HEK293 (cell line): Measurements from ENCODE around the gene DOCK4.

Source experiments
- TCF7L2 ChIP-seq: IDR thresholded peaks from 2 replicates; pipeline ENCODE4 v1.6.1; 2011; ENCODE audit warnings: low read depth, mild to moderate bottlenecking, inconsistent platforms, low read length, moderate library complexity, borderline replicate concordance
- TRIM28 ChIP-seq: IDR thresholded peaks from 2 replicates; pipeline ENCODE4 v1.6.1; 2011; ENCODE audit warnings: low read length, control low read depth, borderline replicate concordance
- ZNF140 ChIP-seq: fragments of 450-650 bp; formaldehyde crosslinking; IDR thresholded peaks from 2 replicates; pipeline ENCODE4 v1.5.1; 2016; ENCODE audit warnings: missing biosample characterization, missing genetic modification characterization
- ZNF169 ChIP-seq: fragments of 450-650 bp; formaldehyde crosslinking; IDR thresholded peaks from 2 replicates; pipeline ENCODE4 v1.5.1; 2016; ENCODE audit warnings: missing biosample characterization, missing genetic modification characterization
- ZNF274 ChIP-seq, 2 experiments: fragments of 200-500 bp in 1 of 2; fragments of 450-650 bp in 1 of 2; sonication (Bioruptor generic) in 1 of 2; formaldehyde crosslinking in 1 of 2; IDR thresholded peaks; 2 replicates each; pipeline versions ENCODE4 v1.5.1 to v1.6.1; 2014 to 2016; ENCODE audit warnings: borderline replicate concordance in 1 of 2, inconsistent platforms in 1 of 2, low read length in 1 of 2, missing biosample characterization in 1 of 2, missing genetic modification characterization in 1 of 2
- ZNF48 ChIP-seq: fragments of 450-650 bp; formaldehyde crosslinking; IDR thresholded peaks from 2 replicates; pipeline ENCODE4 v1.5.1; 2016; ENCODE audit warnings: missing biosample characterization, missing genetic modification characterization
- ZNF555 ChIP-seq: fragments of 450-650 bp; formaldehyde crosslinking; conservative IDR thresholded peaks from 2 replicates; pipeline ENCODE4 v1.5.1; 2017; ENCODE audit warnings: missing biosample characterization, mild to moderate bottlenecking, missing genetic modification characterization, inconsistent platforms
- ZNF654 ChIP-seq: fragments of 450-650 bp; formaldehyde crosslinking; IDR thresholded peaks from 2 replicates; pipeline ENCODE4 v1.5.1; 2016; ENCODE audit warnings: low read depth, missing biosample characterization, missing genetic modification characterization
- ZNF670 ChIP-seq: fragments of 450-650 bp; formaldehyde crosslinking; IDR thresholded peaks from 2 replicates; pipeline ENCODE4 v1.5.1; 2016; ENCODE audit warnings: missing biosample characterization, missing genetic modification characterization, low read depth
- TF ChIP-seq, protein P1 (sequence below): fragments of 450-650 bp; formaldehyde crosslinking; IDR thresholded peaks from 2 replicates; pipeline ENCODE4 v1.5.1; 2016; ENCODE audit warnings: missing biosample characterization, missing genetic modification characterization
- TF ChIP-seq, protein P2 (sequence below): fragments of 450-650 bp; formaldehyde crosslinking; IDR thresholded peaks from 2 replicates; pipeline ENCODE4 v1.5.1; 2016; ENCODE audit warnings: missing biosample characterization, missing genetic modification characterization, borderline replicate concordance
- TF ChIP-seq, protein P3 (sequence below): fragments of 450-650 bp; formaldehyde crosslinking; IDR thresholded peaks from 2 replicates; pipeline ENCODE4 v1.5.1; 2016; ENCODE audit warnings: missing biosample characterization, missing genetic modification characterization
- TF ChIP-seq, protein P4 (sequence below): fragments of 450-650 bp; formaldehyde crosslinking; IDR thresholded peaks from 2 replicates; pipeline ENCODE4 v1.5.1; 2016; ENCODE audit warnings: missing biosample characterization, missing genetic modification characterization
- TF ChIP-seq, protein P5 (sequence below): fragments of 450-650 bp; formaldehyde crosslinking; IDR thresholded peaks from 2 replicates; pipeline ENCODE4 v1.5.1; 2016; ENCODE audit warnings: missing biosample characterization, missing genetic modification characterization, low read depth

DNA sequence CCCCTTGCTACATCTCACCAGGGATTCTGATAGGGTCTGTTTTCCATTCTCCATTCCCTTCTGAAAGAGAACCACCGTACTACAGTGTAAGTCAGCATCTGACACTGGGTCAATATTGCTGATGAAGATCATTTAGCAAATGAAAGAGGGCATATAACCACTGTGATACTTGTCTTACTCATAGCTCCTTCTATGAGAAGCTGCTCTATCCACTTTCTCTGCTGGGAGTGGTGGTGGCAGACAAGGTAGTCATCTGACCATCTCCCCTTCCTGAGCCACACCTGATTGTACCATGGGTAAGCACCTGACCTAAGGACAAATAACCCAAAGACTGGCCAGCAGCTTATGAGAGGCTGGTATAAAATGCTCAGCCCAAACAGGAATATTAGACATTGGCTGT lies 220.4 kb downstream of the DOCK4 start:
- no peak for TF ChIP-seq ZNF140 (tag by site-specific recombination)
- TF ChIP-seq, protein P1, sequence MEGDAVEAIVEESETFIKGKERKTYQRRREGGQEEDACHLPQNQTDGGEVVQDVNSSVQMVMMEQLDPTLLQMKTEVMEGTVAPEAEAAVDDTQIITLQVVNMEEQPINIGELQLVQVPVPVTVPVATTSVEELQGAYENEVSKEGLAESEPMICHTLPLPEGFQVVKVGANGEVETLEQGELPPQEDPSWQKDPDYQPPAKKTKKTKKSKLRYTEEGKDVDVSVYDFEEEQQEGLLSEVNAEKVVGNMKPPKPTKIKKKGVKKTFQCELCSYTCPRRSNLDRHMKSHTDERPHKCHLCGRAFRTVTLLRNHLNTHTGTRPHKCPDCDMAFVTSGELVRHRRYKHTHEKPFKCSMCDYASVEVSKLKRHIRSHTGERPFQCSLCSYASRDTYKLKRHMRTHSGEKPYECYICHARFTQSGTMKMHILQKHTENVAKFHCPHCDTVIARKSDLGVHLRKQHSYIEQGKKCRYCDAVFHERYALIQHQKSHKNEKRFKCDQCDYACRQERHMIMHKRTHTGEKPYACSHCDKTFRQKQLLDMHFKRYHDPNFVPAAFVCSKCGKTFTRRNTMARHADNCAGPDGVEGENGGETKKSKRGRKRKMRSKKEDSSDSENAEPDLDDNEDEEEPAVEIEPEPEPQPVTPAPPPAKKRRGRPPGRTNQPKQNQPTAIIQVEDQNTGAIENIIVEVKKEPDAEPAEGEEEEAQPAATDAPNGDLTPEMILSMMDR (tag by site-specific recombination), result no peak
- TF ChIP-seq, protein P2, sequence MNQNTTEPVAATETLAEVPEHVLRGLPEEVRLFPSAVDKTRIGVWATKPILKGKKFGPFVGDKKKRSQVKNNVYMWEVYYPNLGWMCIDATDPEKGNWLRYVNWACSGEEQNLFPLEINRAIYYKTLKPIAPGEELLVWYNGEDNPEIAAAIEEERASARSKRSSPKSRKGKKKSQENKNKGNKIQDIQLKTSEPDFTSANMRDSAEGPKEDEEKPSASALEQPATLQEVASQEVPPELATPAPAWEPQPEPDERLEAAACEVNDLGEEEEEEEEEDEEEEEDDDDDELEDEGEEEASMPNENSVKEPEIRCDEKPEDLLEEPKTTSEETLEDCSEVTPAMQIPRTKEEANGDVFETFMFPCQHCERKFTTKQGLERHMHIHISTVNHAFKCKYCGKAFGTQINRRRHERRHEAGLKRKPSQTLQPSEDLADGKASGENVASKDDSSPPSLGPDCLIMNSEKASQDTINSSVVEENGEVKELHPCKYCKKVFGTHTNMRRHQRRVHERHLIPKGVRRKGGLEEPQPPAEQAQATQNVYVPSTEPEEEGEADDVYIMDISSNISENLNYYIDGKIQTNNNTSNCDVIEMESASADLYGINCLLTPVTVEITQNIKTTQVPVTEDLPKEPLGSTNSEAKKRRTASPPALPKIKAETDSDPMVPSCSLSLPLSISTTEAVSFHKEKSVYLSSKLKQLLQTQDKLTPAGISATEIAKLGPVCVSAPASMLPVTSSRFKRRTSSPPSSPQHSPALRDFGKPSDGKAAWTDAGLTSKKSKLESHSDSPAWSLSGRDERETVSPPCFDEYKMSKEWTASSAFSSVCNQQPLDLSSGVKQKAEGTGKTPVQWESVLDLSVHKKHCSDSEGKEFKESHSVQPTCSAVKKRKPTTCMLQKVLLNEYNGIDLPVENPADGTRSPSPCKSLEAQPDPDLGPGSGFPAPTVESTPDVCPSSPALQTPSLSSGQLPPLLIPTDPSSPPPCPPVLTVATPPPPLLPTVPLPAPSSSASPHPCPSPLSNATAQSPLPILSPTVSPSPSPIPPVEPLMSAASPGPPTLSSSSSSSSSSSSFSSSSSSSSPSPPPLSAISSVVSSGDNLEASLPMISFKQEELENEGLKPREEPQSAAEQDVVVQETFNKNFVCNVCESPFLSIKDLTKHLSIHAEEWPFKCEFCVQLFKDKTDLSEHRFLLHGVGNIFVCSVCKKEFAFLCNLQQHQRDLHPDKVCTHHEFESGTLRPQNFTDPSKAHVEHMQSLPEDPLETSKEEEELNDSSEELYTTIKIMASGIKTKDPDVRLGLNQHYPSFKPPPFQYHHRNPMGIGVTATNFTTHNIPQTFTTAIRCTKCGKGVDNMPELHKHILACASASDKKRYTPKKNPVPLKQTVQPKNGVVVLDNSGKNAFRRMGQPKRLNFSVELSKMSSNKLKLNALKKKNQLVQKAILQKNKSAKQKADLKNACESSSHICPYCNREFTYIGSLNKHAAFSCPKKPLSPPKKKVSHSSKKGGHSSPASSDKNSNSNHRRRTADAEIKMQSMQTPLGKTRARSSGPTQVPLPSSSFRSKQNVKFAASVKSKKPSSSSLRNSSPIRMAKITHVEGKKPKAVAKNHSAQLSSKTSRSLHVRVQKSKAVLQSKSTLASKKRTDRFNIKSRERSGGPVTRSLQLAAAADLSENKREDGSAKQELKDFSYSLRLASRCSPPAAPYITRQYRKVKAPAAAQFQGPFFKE (tag by site-specific recombination), result no peak
- TF ChIP-seq ZNF169 (tag by site-specific recombination), result no peak
- no peak for TF ChIP-seq ZNF555 (tag by site-specific recombination)
- TF ChIP-seq ZNF670 (tag by site-specific recombination), result no peak
- TF ChIP-seq ZNF654 (tag by site-specific recombination), result no peak
- TF ChIP-seq, protein P3, sequence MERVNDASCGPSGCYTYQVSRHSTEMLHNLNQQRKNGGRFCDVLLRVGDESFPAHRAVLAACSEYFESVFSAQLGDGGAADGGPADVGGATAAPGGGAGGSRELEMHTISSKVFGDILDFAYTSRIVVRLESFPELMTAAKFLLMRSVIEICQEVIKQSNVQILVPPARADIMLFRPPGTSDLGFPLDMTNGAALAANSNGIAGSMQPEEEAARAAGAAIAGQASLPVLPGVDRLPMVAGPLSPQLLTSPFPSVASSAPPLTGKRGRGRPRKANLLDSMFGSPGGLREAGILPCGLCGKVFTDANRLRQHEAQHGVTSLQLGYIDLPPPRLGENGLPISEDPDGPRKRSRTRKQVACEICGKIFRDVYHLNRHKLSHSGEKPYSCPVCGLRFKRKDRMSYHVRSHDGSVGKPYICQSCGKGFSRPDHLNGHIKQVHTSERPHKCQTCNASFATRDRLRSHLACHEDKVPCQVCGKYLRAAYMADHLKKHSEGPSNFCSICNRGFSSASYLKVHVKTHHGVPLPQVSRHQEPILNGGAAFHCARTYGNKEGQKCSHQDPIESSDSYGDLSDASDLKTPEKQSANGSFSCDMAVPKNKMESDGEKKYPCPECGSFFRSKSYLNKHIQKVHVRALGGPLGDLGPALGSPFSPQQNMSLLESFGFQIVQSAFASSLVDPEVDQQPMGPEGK (tag by site-specific recombination), result no peak
- TF ChIP-seq TRIM28, result no peak
- no peak for TF ChIP-seq TCF7L2
- TF ChIP-seq, protein P4, sequence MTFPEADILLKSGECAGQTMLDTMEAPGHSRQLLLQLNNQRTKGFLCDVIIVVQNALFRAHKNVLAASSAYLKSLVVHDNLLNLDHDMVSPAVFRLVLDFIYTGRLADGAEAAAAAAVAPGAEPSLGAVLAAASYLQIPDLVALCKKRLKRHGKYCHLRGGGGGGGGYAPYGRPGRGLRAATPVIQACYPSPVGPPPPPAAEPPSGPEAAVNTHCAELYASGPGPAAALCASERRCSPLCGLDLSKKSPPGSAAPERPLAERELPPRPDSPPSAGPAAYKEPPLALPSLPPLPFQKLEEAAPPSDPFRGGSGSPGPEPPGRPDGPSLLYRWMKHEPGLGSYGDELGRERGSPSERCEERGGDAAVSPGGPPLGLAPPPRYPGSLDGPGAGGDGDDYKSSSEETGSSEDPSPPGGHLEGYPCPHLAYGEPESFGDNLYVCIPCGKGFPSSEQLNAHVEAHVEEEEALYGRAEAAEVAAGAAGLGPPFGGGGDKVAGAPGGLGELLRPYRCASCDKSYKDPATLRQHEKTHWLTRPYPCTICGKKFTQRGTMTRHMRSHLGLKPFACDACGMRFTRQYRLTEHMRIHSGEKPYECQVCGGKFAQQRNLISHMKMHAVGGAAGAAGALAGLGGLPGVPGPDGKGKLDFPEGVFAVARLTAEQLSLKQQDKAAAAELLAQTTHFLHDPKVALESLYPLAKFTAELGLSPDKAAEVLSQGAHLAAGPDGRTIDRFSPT, result no peak
- TF ChIP-seq, protein P5, sequence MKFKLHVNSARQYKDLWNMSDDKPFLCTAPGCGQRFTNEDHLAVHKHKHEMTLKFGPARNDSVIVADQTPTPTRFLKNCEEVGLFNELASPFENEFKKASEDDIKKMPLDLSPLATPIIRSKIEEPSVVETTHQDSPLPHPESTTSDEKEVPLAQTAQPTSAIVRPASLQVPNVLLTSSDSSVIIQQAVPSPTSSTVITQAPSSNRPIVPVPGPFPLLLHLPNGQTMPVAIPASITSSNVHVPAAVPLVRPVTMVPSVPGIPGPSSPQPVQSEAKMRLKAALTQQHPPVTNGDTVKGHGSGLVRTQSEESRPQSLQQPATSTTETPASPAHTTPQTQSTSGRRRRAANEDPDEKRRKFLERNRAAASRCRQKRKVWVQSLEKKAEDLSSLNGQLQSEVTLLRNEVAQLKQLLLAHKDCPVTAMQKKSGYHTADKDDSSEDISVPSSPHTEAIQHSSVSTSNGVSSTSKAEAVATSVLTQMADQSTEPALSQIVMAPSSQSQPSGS, result no peak
- TF ChIP-seq ZNF274 (IDR thresholded peaks at IDR 0.05; ENCODE audit: low read length), result no peak
- TF ChIP-seq ZNF274 (tag by site-specific recombination; IDR thresholded peaks at IDR 0.05; ENCODE audit: borderline replicate concordance), result no peak
- TF ChIP-seq ZNF48, result no peak
